Mucosa of descending colon (tissue), 3 donors: ENCODE measurements around the gene HS3ST4. TPM values are rescaled to one million over a fixed set of nuclear protein-coding genes. Genes with fewer than 3 reads are reported as not detected.

Source experiments
- ATAC-seq: fragments of 200-7000 bp; cut with Tn5 transposase; one replicate; pipeline ENCODE4 v1.9.1; 2020; ENCODE audit warnings: mild to moderate bottlenecking, moderate library complexity
- DNase-seq, 3 donors: peaks; one replicate each; pipeline ENCODE4 v3.0.0-alpha.2; 2020
- H3K36me3 ChIP-seq: fragments of 200-600 bp; one replicate; pipeline ENCODE4 v1.8.0; 2021; ENCODE audit warnings: low read depth, mild to moderate bottlenecking
- H3K4me1 ChIP-seq: fragments of 200-600 bp; one replicate; pipeline ENCODE4 v1.8.0; 2021; ENCODE audit warnings: low read depth, mild to moderate bottlenecking
- H3K4me3 ChIP-seq: fragments of 200-600 bp; one replicate; pipeline ENCODE4 v1.8.0; 2021; ENCODE audit warnings: mild to moderate bottlenecking
- H3K9me3 ChIP-seq: fragments of 200-600 bp; one replicate; pipeline ENCODE4 v1.8.0; 2021; ENCODE audit warnings: mild to moderate bottlenecking
- CTCF ChIP-seq: fragments of 200-600 bp; IDR thresholded peaks from one replicate; pipeline ENCODE4 v1.8.0; 2022; ENCODE audit warnings: antibody characterized with exemption, mild to moderate bottlenecking
- intact Hi-C, 2 donors: fragments of 100-400 bp; cut with DNase I in 1 of 2; cut with micrococcal nuclease in 1 of 2; formaldehyde crosslinking; loops; one replicate each; pipeline versions ENCODE4 v1.11.0 to v1.11.1; 2022; cut with DNase I, micrococcal nuclease
- total RNA-seq, 3 donors: library from RNA; stranded (reverse); fragmentation: NEBNext Ultra II Directional in 2 of 3; extraction: Animal tissue kit (Norgen Biotek cat#: 25700) in 2 of 3; gene quantifications; one replicate each; pipeline versions ENCODE4 v1.2.1 to v1.2.4, GENCODE V29; 2021 to 2023
- donor health status: DM: no; HTN: no; CAD: no; lungs with moderate emphysema.
- donor health status: DM: no; HTN: no; CAD: no.
- donor health status: DM: no; HTN: yes; CAD: no.

Gene HS3ST4
- total RNA-seq, 3 donors from 2014 or later, result 0.41 TPM; not detected in 2

- ATAC-seq, result no peak
- TF ChIP-seq CTCF, result no peak
Measured at GRCh38 chr16:25689137-25689836, 2.5 kb upstream of the HS3ST4 start.

GRCh38 chr16:25690552-25691143 lies 1.1 kb upstream of the HS3ST4 start:
- no peaks in the 10 kb centered on the region for H3K36me3 ChIP-seq
- H3K4me3 ChIP-seq, result no peak overlapping the region
- no peaks in the 10 kb centered on the region for H3K9me3 ChIP-seq
- TF ChIP-seq CTCF, result no peak
- H3K4me1 ChIP-seq, result no peaks in the 10 kb centered on the region
- intact Hi-C loops, result no loop called here
- ATAC-seq (no peak), DNase-seq (no peak)

More at GRCh38 chr16:25689137-25689836, 2.5 kb upstream of the HS3ST4 start:
- no peak for DNase-seq
- Histone ChIP-seq H3K4me3 (no peak overlapping the region), H3K36me3 (no peaks in the 10 kb centered on the region), H3K9me3 (no peaks in the 10 kb centered on the region), H3K4me1 (no peaks in the 10 kb centered on the region)
- intact Hi-C loops, result no loop called here

GRCh38 chr16:25692351-25692741 lies 587 bp downstream of the HS3ST4 start:
- Histone ChIP-seq H3K9me3 (no peaks in the 10 kb centered on the region), H3K36me3 (no peaks in the 10 kb centered on the region), H3K4me1 (no peaks in the 10 kb centered on the region), H3K4me3 (no peak overlapping the region)
- intact Hi-C loops, result no loop called here
- DNase-seq (no peak), ATAC-seq (no peak)
- TF ChIP-seq CTCF, result no peak

- intact Hi-C loops, result no loop called here
- H3K4me3 ChIP-seq, result no peak overlapping the region
- no peaks in the 10 kb centered on the region for H3K36me3 ChIP-seq
- DNase-seq (no peak), ATAC-seq (no peak)
- H3K4me1 ChIP-seq, result no peaks in the 10 kb centered on the region
- H3K9me3 ChIP-seq, result no peaks in the 10 kb centered on the region
- TF ChIP-seq CTCF, result no peak
Measured at GRCh38 chr16:25692742-25693508, 1.2 kb downstream of the HS3ST4 start.

GRCh38 chr16:25693631-25694030 lies 1.9 kb downstream of the HS3ST4 start:
- DNase-seq (no peak), ATAC-seq (no peak)
- no peak overlapping the region for H3K4me3 ChIP-seq
- no peak for TF ChIP-seq CTCF
- no peaks in the 10 kb centered on the region for H3K36me3 ChIP-seq
- H3K9me3 ChIP-seq, result no peaks in the 10 kb centered on the region
- intact Hi-C loops, result no loop called here
- H3K4me1 ChIP-seq, result no peaks in the 10 kb centered on the region
